Upper lobe of right lung (tissue), 1 donor: ENCODE measurements around the gene GTSE1. TPM values are rescaled to one million over a fixed set of nuclear protein-coding genes. Genes with fewer than 3 reads are reported as not detected.

Experiments used
- ATAC-seq: fragments of 200-7000 bp; cut with Tn5 transposase; one replicate; pipeline ENCODE4 v1.9.1; 2020; ENCODE audit warnings: mild to moderate bottlenecking, moderate library complexity
- DNase-seq: peaks from one replicate; pipeline ENCODE4 v3.0.0-alpha.2; 2020
- H3K27ac ChIP-seq: fragments of 200-600 bp; one replicate; pipeline ENCODE4 v1.8.0; 2022
- H3K27me3 ChIP-seq: fragments of 200-600 bp; one replicate; pipeline ENCODE4 v1.8.0; 2022; ENCODE audit warnings: mild to moderate bottlenecking
- H3K36me3 ChIP-seq: fragments of 200-600 bp; one replicate; pipeline ENCODE4 v1.8.0; 2022
- H3K4me1 ChIP-seq: fragments of 200-600 bp; one replicate; pipeline ENCODE4 v1.8.0; 2022
- H3K4me3 ChIP-seq: fragments of 200-600 bp; one replicate; pipeline ENCODE4 v1.8.0; 2022; ENCODE audit warnings: mild to moderate bottlenecking
- H3K9me3 ChIP-seq: fragments of 200-600 bp; one replicate; pipeline ENCODE4 v1.8.0; 2022
- intact Hi-C: fragments of 100-400 bp; cut with DNase I; formaldehyde crosslinking; loops from one replicate; pipeline ENCODE4 v1.11.0; 2022
- total RNA-seq: library from RNA; stranded (reverse); fragmentation: NEBNext Ultra II Directional; extraction: Animal tissue kit (Norgen Biotek cat#: 25700); gene quantifications from one replicate; pipeline ENCODE4 v1.2.1, GENCODE V29; 2021
- TF ChIP-seq, protein P1 (sequence below): fragments of 200-600 bp; IDR thresholded peaks from one replicate; pipeline ENCODE4 v1.8.0; 2022; ENCODE audit warnings: antibody characterized with exemption
- donor health status: DM: no; HTN: yes; CAD: no; lungs with severe emphysema.

GTSE1 gene
- total RNA-seq, 1 donor from 2014 or later, result 0.43 TPM

- Histone ChIP-seq H3K4me3 (no peak overlapping the region), H3K27ac (no peak overlapping the region), H3K9me3 (no peaks in the 10 kb centered on the region), H3K27me3 (no peaks in the 10 kb centered on the region), H3K36me3 (peaks cover 91% of the 10 kb centered on the region), H3K4me1 (peaks cover 3% of the 10 kb centered on the region)
- TF ChIP-seq, protein P1, sequence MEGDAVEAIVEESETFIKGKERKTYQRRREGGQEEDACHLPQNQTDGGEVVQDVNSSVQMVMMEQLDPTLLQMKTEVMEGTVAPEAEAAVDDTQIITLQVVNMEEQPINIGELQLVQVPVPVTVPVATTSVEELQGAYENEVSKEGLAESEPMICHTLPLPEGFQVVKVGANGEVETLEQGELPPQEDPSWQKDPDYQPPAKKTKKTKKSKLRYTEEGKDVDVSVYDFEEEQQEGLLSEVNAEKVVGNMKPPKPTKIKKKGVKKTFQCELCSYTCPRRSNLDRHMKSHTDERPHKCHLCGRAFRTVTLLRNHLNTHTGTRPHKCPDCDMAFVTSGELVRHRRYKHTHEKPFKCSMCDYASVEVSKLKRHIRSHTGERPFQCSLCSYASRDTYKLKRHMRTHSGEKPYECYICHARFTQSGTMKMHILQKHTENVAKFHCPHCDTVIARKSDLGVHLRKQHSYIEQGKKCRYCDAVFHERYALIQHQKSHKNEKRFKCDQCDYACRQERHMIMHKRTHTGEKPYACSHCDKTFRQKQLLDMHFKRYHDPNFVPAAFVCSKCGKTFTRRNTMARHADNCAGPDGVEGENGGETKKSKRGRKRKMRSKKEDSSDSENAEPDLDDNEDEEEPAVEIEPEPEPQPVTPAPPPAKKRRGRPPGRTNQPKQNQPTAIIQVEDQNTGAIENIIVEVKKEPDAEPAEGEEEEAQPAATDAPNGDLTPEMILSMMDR, result no peak
- DNase-seq, result no peak
- no peak for ATAC-seq
- intact Hi-C loops, result no loop called here
These were observed 54.6 kb downstream of the GTSE1 start for GRCh38 chr22:46351131-46351735.

GRCh38 chr22:46351767-46352166, 55.1 kb downstream of the GTSE1 start:
- ATAC-seq (no peak), DNase-seq (peak; percentile 60)
- no peaks in the 10 kb centered on the region for H3K9me3 ChIP-seq
- H3K27ac ChIP-seq, result no peak overlapping the region
- H3K27me3 ChIP-seq, result no peaks in the 10 kb centered on the region
- peaks cover 87% of the 10 kb centered on the region for H3K36me3 ChIP-seq
- H3K4me3 ChIP-seq, result no peak overlapping the region
- intact Hi-C loops, result no loop called here
- TF ChIP-seq, protein P1, result no peak
- peaks cover 3% of the 10 kb centered on the region for H3K4me1 ChIP-seq

DNA sequence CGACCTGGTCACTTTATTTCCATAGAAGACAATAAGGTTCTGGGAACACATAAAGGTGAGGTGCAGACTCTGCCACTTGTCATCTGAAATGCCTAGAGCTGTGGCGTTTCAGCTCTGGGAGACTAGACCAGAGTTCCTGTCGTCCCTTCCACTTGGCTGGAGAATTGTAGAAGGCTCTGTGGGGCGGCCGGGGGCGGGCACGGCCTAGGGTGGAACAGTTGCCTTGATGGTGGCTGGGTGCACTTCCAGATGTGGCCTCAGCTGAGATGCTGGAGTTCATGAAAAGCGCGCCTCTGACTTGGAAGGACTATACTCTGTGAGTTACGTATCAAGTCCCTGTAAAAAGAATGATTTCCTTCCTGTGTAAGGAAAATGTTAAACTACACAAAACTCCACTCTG, 55.6 kb downstream of the GTSE1 start:
- no peak for ATAC-seq
- no peak overlapping the region for H3K27ac ChIP-seq
- H3K27me3 ChIP-seq, result no peaks in the 10 kb centered on the region
- no peaks in the 10 kb centered on the region for H3K9me3 ChIP-seq
- H3K4me3 ChIP-seq, result no peak overlapping the region
- TF ChIP-seq, protein P1, result no peak
- H3K4me1 ChIP-seq, result peaks cover 2% of the 10 kb centered on the region
- peaks cover 82% of the 10 kb centered on the region for H3K36me3 ChIP-seq
- no peak for DNase-seq
- intact Hi-C loops, result no loop called here

- H3K4me3 ChIP-seq, result no peak overlapping the region
- peak; percentile 81 for DNase-seq
- TF ChIP-seq, protein P1, result no peak
- peaks cover 76% of the 10 kb centered on the region for H3K36me3 ChIP-seq
- H3K4me1 ChIP-seq, result no peaks in the 10 kb centered on the region
- peak; percentile 82 for ATAC-seq
- no peaks in the 10 kb centered on the region for H3K9me3 ChIP-seq
- no peak overlapping the region for H3K27ac ChIP-seq
- intact Hi-C loops, result no loop called here
- no peaks in the 10 kb centered on the region for H3K27me3 ChIP-seq
These were observed 56.2 kb downstream of the GTSE1 start for GRCh38 chr22:46352691-46353386.

- intact Hi-C loops, result no loop called here
- H3K27ac ChIP-seq, result no peak overlapping the region
- H3K27me3 ChIP-seq, result no peaks in the 10 kb centered on the region
- TF ChIP-seq, protein P1, result no peak
- peak; percentile 61 for DNase-seq
- H3K4me3 ChIP-seq, result no peak overlapping the region
- no peaks in the 10 kb centered on the region for H3K4me1 ChIP-seq
- H3K36me3 ChIP-seq, result peaks cover 69% of the 10 kb centered on the region
- no peaks in the 10 kb centered on the region for H3K9me3 ChIP-seq
- no peak for ATAC-seq
These were observed 56.9 kb downstream of the GTSE1 start for GRCh38 chr22:46353483-46354105.
